B cell (primary cell): ENCODE data around the gene SPDYC. TPM values are rescaled to one million over a fixed set of nuclear protein-coding genes. Genes with fewer than 3 reads are reported as not detected.

ENCODE experiments used
- ATAC-seq: fragments of 200-7000 bp; cut with Tn5 transposase; one replicate; pipeline ENCODE4 v1.10.0; 2021; ENCODE audit warnings: low read depth, mild to moderate bottlenecking, moderate number of reproducible peaks, moderate library complexity
- CTCF ChIA-PET: fragments of 350-600 bp; sonication (Branson Sonifier 250); formaldehyde crosslinking; loops from one replicate; lab custom pipeline; 2021; ENCODE audit warnings: antibody characterized with exemption, inconsistent platforms; lab: Charles Lee
- POLR2A ChIA-PET: fragments of 350-600 bp; sonication (Branson Sonifier 250); formaldehyde crosslinking; loops from one replicate; lab custom pipeline; 2021; ENCODE audit warnings: antibody characterized with exemption; lab: Charles Lee
- DNase-seq: peaks from one replicate; pipeline ENCODE4 v3.0.0; 2013
- H2AFZ ChIP-seq: 2 replicates; pipeline ENCODE4 v1.6.1; 2012; ENCODE audit warnings: mild to moderate bottlenecking, low read depth, low read length; ENCODE audit not compliant: insufficient read depth, poor library complexity, severe bottlenecking
- H3K27ac ChIP-seq, 2 donors: 1 replicate in 1 of 2; 2 replicates in 1 of 2; pipeline ENCODE4 v1.5.1; 2012 to 2013; ENCODE audit warnings: low read length in 2 of 2, mild to moderate bottlenecking in 2 of 2, moderate library complexity in 1 of 2
- H3K27me3 ChIP-seq, 4 experiments: fragments of 200-600 bp in 1 of 4; sonication (generic) in 1 of 4; replicated peaks in 1 of 4; 1 replicate in 2 of 4; 2 replicates in 2 of 4; pipeline versions ENCODE4 v1.6.1 to v1.7.0; 2013 to 2016; ENCODE audit warnings: low read length in 3 of 4, mild to moderate bottlenecking in 2 of 4, mixed read lengths in 1 of 4, moderate library complexity in 1 of 4; ENCODE audit not compliant: insufficient read depth in 4 of 4, control insufficient read depth in 3 of 4; ENCODE audit errors: control extremely low read depth in 1 of 4
- H3K36me3 ChIP-seq, 2 experiments: replicated peaks in 1 of 2; 1 replicate in 1 of 2; 2 replicates in 1 of 2; pipeline versions ENCODE4 v1.6.1 to v1.7.1; 2013; ENCODE audit warnings: low read length in 1 of 2; ENCODE audit not compliant: insufficient read depth in 2 of 2, control insufficient read depth in 1 of 2; ENCODE audit errors: control extremely low read depth in 1 of 2, extremely low read depth in 1 of 2
- H3K4me1 ChIP-seq, 2 donors: fragments of 200-600 bp in 1 of 2; sonication (generic) in 1 of 2; 1 replicate in 1 of 2; 2 replicates in 1 of 2; pipeline versions ENCODE4 v1.5.1 to v1.6.1; 2013 to 2017; ENCODE audit warnings: low read length in 2 of 2; ENCODE audit not compliant: control insufficient read depth in 2 of 2, insufficient read depth in 2 of 2
- H3K4me2 ChIP-seq: replicated peaks from 2 replicates; pipeline ENCODE3; 2012; ENCODE audit warnings: mild to moderate bottlenecking, low read depth, low read length; ENCODE audit not compliant: poor library complexity, severe bottlenecking
- H3K4me3 ChIP-seq, 5 experiments: fragments of 200-600 bp in 1 of 5; sonication (generic) in 1 of 5; 1 replicate in 3 of 5; 2 replicates in 2 of 5; pipeline versions ENCODE4 v1.5.1 to v1.7.0; 2011 to 2016; ENCODE audit warnings: low read length in 4 of 5, mild to moderate bottlenecking in 4 of 5, low read depth in 2 of 5, control low read depth in 1 of 5, moderate library complexity in 1 of 5; ENCODE audit not compliant: insufficient read depth in 1 of 5; ENCODE audit errors: control extremely low read depth in 1 of 5, extremely low read depth in 1 of 5
- H3K79me2 ChIP-seq: fragments of 200-600 bp; sonication (generic); one replicate; pipeline ENCODE4 v1.6.0; 2016; ENCODE audit warnings: low read length; ENCODE audit not compliant: control insufficient read depth, insufficient read depth
- H3K9ac ChIP-seq: fragments of 200-600 bp; sonication (generic); 2 replicates; pipeline ENCODE4 v1.6.1; 2017; ENCODE audit warnings: mild to moderate bottlenecking, low read length, moderate library complexity
- H3K9me3 ChIP-seq, 3 donors: one replicate each; pipeline versions ENCODE4 v1.6.1 to v1.7.1; 2013; ENCODE audit warnings: low read length in 2 of 3; ENCODE audit not compliant: control insufficient read depth in 2 of 3, insufficient read depth in 1 of 3; ENCODE audit errors: control extremely low read depth in 1 of 3
- H4K20me1 ChIP-seq: 2 replicates; pipeline ENCODE4 v1.6.0; 2012; ENCODE audit warnings: mild to moderate bottlenecking, low read length; ENCODE audit not compliant: insufficient read depth, control insufficient read depth, poor library complexity, severe bottlenecking
- H3K27ac Mint-ChIP-seq: one replicate; pipeline ENCODE4 v1.8.0; 2021; ENCODE audit warnings: mixed read lengths
- H3K27me3 Mint-ChIP-seq: one replicate; pipeline ENCODE4 v1.8.0; 2021; ENCODE audit warnings: mixed read lengths
- H3K4me1 Mint-ChIP-seq: one replicate; pipeline ENCODE4 v1.8.0; 2021; ENCODE audit warnings: mixed read lengths
- H3K4me3 Mint-ChIP-seq: one replicate; pipeline ENCODE4 v1.8.0; 2021; ENCODE audit warnings: mixed read lengths
- H3K9me3 Mint-ChIP-seq: one replicate; pipeline ENCODE4 v1.8.0; 2022; ENCODE audit warnings: mixed read lengths; ENCODE audit not compliant: insufficient read depth
- CTCF ChIP-seq: fragments of 200-600 bp; IDR thresholded peaks from one replicate; pipeline ENCODE4 v1.8.0; 2022; ENCODE audit warnings: antibody characterized with exemption, mild to moderate bottlenecking
- EZH2 ChIP-seq: IDR thresholded peaks from 2 replicates; pipeline ENCODE4 v1.6.1; 2012; ENCODE audit warnings: borderline replicate concordance, low read depth, mild to moderate bottlenecking, moderate library complexity, low read length; ENCODE audit not compliant: insufficient read depth, poor library complexity, severe bottlenecking
- WGBS: methylation state at CpG from one replicate; pipeline ENCODE4 v1.1.5; 2013; ENCODE audit warnings: missing lambda C conversion rate; ENCODE audit not compliant: insufficient coverage; 5-methylcytosine and 5-hydroxymethylcytosine counted together
- intact Hi-C: fragments of 100-400 bp; cut with micrococcal nuclease; formaldehyde crosslinking; loops from one replicate; pipeline ENCODE4 v1.10.0; 2022
- polyA plus RNA-seq: library from polyadenylated mRNA; depleted of rRNA; stranded (reverse); fragments of >200 nt; gene quantifications from 2 replicates; pipeline ENCODE4 v1.2.3, GENCODE V29; 2012
- total RNA-seq, 2 donors: library from RNA; stranded (reverse); fragments of 120-200 nt in 1 of 2; gene quantifications; 1 replicate in 1 of 2; 2 replicates in 1 of 2; pipeline versions ENCODE4 v1.2.3 to v1.2.4, GENCODE V29; 2013 to 2022

Gene SPDYC
- total and polyA plus RNA-seq, 2 donors (not counting 1 experiment from before 2014, with no cell fraction given) = not detected

- Mint-ChIP-seq H3K27me3 (no peaks in the 10 kb centered on the region), H3K27ac (no peak overlapping the region), H3K4me1 (peaks cover 2% of the 10 kb centered on the region), H3K9me3 (no peaks in the 10 kb centered on the region), H3K4me3 (no peak overlapping the region)
- ChIA-PET CTCF (interaction anchor here (0.6 to 2.1 kb wide), 8 partner anchors 21 to 306 kb away, joined by 3 to 8 read pairs (median 4); partner anchors contain the start of genes FAU and MRPL49), POLR2A (interaction anchor here (0.6 to 0.7 kb wide), 2 partner anchors 30 to 683 kb away, joined by 9 read pairs; no protein-coding TSS in a partner anchor)
- TF ChIP-seq EZH2 = no peak
- no peak for TF ChIP-seq CTCF
- peaks cover 0 to 4% of the 10 kb centered on the region in 2 donors for H3K4me1 ChIP-seq
- H3K4me2 ChIP-seq = no peak overlapping the region
- intact Hi-C loops = no loop called here
- WGBS = 97% methylated on average over 15 of the region's 15 CpGs
- no peak overlapping the region for H3K4me3 ChIP-seq
- H3K9me3 ChIP-seq = no peaks in the 10 kb centered on the region
- DNase-seq (no peak), ATAC-seq (no peak)
- H3K36me3 ChIP-seq = peaks cover 11 to 67% of the 10 kb centered on the region in 2 experiments
- H3K79me2 ChIP-seq = peaks cover 22% of the 10 kb centered on the region
- no peak overlapping the region for H3K9ac ChIP-seq
- no peak overlapping the region for H3K27ac ChIP-seq
- H3K27me3 ChIP-seq = no peaks in the 10 kb centered on the region
- no peak overlapping the region for H2AFZ ChIP-seq
- H4K20me1 ChIP-seq = peaks cover 21% of the 10 kb centered on the region
Measured at GRCh38 chr11:65204143-65204542, 34.1 kb downstream of the SPDYC start.
